Smooth muscle cell (in vitro differentiated cells): ENCODE results near the gene S1PR2. TPM values are rescaled to one million over a fixed set of nuclear protein-coding genes. Genes with fewer than 3 reads are reported as not detected.

Source experiments
- DNase-seq: peaks from one replicate; lab custom pipeline; 2025; ENCODE audit not compliant: unreplicated experiment; lab: John Stamatoyannopoulos, UW
- H2AFZ ChIP-seq: fragments of 200-600 bp; sonication (generic); 2 replicates; pipeline ENCODE4 v1.6.0; 2016; ENCODE audit warnings: antibody characterized with exemption, low read depth, mild to moderate bottlenecking
- H3F3A ChIP-seq: fragments of 200-600 bp; sonication (generic); 2 replicates; pipeline ENCODE4 v1.6.0; 2017; ENCODE audit warnings: antibody characterized with exemption, low read depth
- H3K27ac ChIP-seq: fragments of 200-600 bp; sonication (generic); 2 replicates; pipeline ENCODE4 v1.5.1; 2016; ENCODE audit warnings: low read depth, mild to moderate bottlenecking
- H3K27me3 ChIP-seq: fragments of 200-600 bp; sonication (generic); 2 replicates; pipeline ENCODE4 v1.6.1; 2016; ENCODE audit warnings: low read depth, mild to moderate bottlenecking
- H3K36me3 ChIP-seq: fragments of 200-600 bp; sonication (generic); 2 replicates; pipeline ENCODE4 v1.5.1; 2016; ENCODE audit warnings: low read depth
- H3K4me1 ChIP-seq: fragments of 200-600 bp; sonication (generic); 2 replicates; pipeline ENCODE4 v1.5.1; 2016; ENCODE audit warnings: low read depth
- H3K4me2 ChIP-seq: fragments of 200-600 bp; sonication (generic); 2 replicates; pipeline ENCODE4 v1.6.0; 2016; ENCODE audit warnings: mild to moderate bottlenecking
- H3K4me3 ChIP-seq: fragments of 200-600 bp; sonication (generic); 2 replicates; pipeline ENCODE4 v1.5.1; 2016; ENCODE audit warnings: mild to moderate bottlenecking
- H3K79me2 ChIP-seq: fragments of 200-600 bp; sonication (generic); 2 replicates; pipeline ENCODE4 v1.6.0; 2016; ENCODE audit warnings: low read depth, mild to moderate bottlenecking
- H3K9ac ChIP-seq: fragments of 200-600 bp; sonication (generic); 2 replicates; pipeline ENCODE4 v1.6.0; 2016; ENCODE audit warnings: low read depth
- H3K9me3 ChIP-seq: fragments of 200-600 bp; sonication (generic); replicated peaks from 2 replicates; pipeline ENCODE4 v1.5.1; 2016; ENCODE audit warnings: low read depth
- H4K20me1 ChIP-seq: fragments of 200-600 bp; sonication (generic); 2 replicates; pipeline ENCODE4 v1.6.0; 2016; ENCODE audit warnings: low read depth
- WGBS: methylation state at CpG from one replicate; pipeline ENCODE4 v1.1.7; 2016; ENCODE audit warnings: low lambda C conversion rate; 5-methylcytosine and 5-hydroxymethylcytosine counted together
- polyA plus RNA-seq: library from polyadenylated mRNA; unstranded; fragments of >200 nt; fragmentation: Nextera tagmentation; extraction: Ambion mirVana; gene quantifications from 2 replicates; pipeline ENCODE4 v1.2.1, GENCODE V29; 2016
- total RNA-seq: library from RNA; depleted of rRNA; stranded (reverse); fragments of >200 nt; gene quantifications from 2 replicates; pipeline ENCODE4 v1.2.3, GENCODE V29; 2014
- TF ChIP-seq, protein P1 (sequence below): fragments of 200-600 bp; sonication (generic); IDR thresholded peaks from 2 replicates; pipeline ENCODE4 v1.5.1; 2017; ENCODE audit warnings: borderline replicate concordance, mild to moderate bottlenecking, antibody characterized with exemption; ENCODE audit not compliant: insufficient read depth, poor library complexity, severe bottlenecking

The S1PR2 gene
- total and polyA plus RNA-seq, 2 experiments from 2014 or later = 6.5 to 9.8 TPM

DNA sequence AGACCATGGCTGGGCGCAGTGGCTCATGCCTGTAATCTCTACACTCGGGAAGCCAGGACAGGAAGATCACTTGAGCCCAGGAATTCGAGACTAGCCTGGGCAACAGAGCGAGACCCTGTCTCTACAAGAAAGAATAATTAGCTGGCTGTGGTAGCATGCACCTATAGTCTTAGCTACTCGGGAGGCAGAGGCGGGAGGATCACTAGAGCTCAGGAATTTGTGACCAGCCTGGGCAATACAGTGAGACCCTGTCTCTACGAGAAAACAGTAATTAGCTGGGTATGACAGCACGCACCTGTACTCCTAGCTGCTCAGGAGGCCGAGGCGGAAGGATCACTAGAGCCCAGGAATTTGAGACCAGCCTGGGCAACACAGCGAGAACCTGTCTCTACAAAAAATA, 43.8 kb downstream of the S1PR2 start:
- H3K4me2 ChIP-seq = no peak overlapping the region
- H3K9ac ChIP-seq = no peak overlapping the region
- no peaks in the 10 kb centered on the region for H3F3A ChIP-seq
- no peaks in the 10 kb centered on the region for H3K9me3 ChIP-seq
- WGBS = 93% methylated on average over 11 of the region's 11 CpGs
- no peak for DNase-seq
- no peak overlapping the region for H2AFZ ChIP-seq
- TF ChIP-seq, protein P1, sequence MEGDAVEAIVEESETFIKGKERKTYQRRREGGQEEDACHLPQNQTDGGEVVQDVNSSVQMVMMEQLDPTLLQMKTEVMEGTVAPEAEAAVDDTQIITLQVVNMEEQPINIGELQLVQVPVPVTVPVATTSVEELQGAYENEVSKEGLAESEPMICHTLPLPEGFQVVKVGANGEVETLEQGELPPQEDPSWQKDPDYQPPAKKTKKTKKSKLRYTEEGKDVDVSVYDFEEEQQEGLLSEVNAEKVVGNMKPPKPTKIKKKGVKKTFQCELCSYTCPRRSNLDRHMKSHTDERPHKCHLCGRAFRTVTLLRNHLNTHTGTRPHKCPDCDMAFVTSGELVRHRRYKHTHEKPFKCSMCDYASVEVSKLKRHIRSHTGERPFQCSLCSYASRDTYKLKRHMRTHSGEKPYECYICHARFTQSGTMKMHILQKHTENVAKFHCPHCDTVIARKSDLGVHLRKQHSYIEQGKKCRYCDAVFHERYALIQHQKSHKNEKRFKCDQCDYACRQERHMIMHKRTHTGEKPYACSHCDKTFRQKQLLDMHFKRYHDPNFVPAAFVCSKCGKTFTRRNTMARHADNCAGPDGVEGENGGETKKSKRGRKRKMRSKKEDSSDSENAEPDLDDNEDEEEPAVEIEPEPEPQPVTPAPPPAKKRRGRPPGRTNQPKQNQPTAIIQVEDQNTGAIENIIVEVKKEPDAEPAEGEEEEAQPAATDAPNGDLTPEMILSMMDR = no peak
- no peaks in the 10 kb centered on the region for H3K36me3 ChIP-seq
- H3K27ac ChIP-seq = no peak overlapping the region
- no peaks in the 10 kb centered on the region for H3K4me1 ChIP-seq
- no peaks in the 10 kb centered on the region for H3K27me3 ChIP-seq
- peaks cover 78% of the 10 kb centered on the region for H3K79me2 ChIP-seq
- peaks cover 84% of the 10 kb centered on the region for H4K20me1 ChIP-seq
- H3K4me3 ChIP-seq = no peak overlapping the region

DNA sequence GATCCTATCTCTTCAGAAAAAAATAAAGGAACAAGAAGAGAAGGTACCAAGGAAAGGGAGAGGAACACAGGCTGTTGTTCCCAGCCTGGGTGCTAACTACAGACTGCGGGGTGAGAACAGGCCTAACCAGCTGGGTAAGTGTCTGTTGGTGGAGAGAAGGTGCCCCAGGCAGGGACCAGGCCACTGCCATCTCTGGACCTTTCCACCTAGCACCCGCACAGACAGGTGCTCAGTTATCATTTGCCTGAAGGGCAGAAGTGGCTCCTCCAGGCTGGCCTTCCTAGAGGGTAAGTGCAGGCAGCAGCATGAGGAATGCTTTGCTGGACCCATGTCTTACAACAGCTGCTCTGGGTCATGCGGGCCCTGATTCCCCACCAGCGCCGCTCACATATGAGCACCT, 46.5 kb downstream of the S1PR2 start:
- H3K4me3 ChIP-seq = no peak overlapping the region
- H2AFZ ChIP-seq = no peak overlapping the region
- DNase-seq = no peak
- 83% methylated on average over 5 of the region's 5 CpGs for WGBS
- no peaks in the 10 kb centered on the region for H3K4me1 ChIP-seq
- peak overlapping the region; percentile 24 for H3K27ac ChIP-seq
- H3K27me3 ChIP-seq = no peaks in the 10 kb centered on the region
- no peaks in the 10 kb centered on the region for H3F3A ChIP-seq
- TF ChIP-seq, protein P1 = no peak
- no peaks in the 10 kb centered on the region for H3K9me3 ChIP-seq
- no peak overlapping the region for H3K4me2 ChIP-seq
- H3K79me2 ChIP-seq = peaks cover 63% of the 10 kb centered on the region
- peaks cover 77% of the 10 kb centered on the region for H4K20me1 ChIP-seq
- H3K9ac ChIP-seq = no peak overlapping the region
- peaks cover 6% of the 10 kb centered on the region for H3K36me3 ChIP-seq

DNA sequence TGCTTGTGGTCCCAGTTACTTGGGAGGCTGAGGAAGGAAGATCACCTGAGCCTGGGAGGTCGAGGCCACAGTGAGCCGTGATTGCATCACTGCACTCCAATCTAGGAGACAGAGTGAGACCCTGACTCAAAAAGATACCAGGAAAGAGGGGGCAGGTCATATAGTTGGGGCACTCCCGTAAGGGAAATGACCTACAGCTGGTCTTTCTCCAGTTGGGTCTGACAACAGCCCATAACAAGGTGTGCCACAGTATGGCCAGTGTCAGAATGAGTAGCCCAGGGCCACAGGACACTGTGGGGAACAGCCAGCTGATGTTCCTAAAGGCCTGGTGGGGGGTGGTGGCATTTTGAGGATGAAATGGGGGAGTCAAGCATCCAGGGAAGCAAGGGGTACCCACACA, 47.2 kb downstream of the S1PR2 start:
- H3K9me3 ChIP-seq = no peaks in the 10 kb centered on the region
- no peaks in the 10 kb centered on the region for H3K4me1 ChIP-seq
- H3K4me2 ChIP-seq = no peak overlapping the region
- no peak overlapping the region for H2AFZ ChIP-seq
- no peaks in the 10 kb centered on the region for H3F3A ChIP-seq
- peaks cover 56% of the 10 kb centered on the region for H3K79me2 ChIP-seq
- H3K27me3 ChIP-seq = no peaks in the 10 kb centered on the region
- no peak overlapping the region for H3K9ac ChIP-seq
- WGBS = 97% methylated on average over 3 of the region's 3 CpGs
- DNase-seq = no peak
- H4K20me1 ChIP-seq = peaks cover 73% of the 10 kb centered on the region
- peaks cover 6% of the 10 kb centered on the region for H3K36me3 ChIP-seq
- no peak overlapping the region for H3K27ac ChIP-seq
- TF ChIP-seq, protein P1 = no peak
- H3K4me3 ChIP-seq = no peak overlapping the region

DNA sequence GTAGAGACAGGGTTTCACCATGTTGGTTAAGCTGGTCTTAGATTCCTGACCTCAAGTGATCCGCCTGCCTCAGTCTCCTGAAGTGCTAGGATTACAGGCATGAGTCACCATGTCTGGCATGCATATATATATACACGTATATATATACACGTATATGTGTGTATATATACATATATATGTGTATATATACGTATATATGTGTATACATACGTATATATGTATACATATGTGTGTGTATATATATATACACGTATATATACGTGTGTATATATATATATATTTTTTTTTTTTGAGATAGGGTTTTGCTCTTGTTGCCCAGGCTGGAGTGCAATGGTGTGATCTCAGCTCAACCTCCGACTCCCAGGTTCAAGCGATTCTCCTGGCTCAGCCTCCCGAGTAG, 48.3 kb downstream of the S1PR2 start:
- Histone ChIP-seq H3K79me2 (peaks cover 45% of the 10 kb centered on the region), H3K9me3 (no peaks in the 10 kb centered on the region), H3K27me3 (no peaks in the 10 kb centered on the region), H4K20me1 (peaks cover 62% of the 10 kb centered on the region), H3K4me2 (no peak overlapping the region), H3K27ac (no peak overlapping the region), H3F3A (no peaks in the 10 kb centered on the region), H3K4me3 (no peak overlapping the region), H3K36me3 (peaks cover 6% of the 10 kb centered on the region), H2AFZ (no peak overlapping the region), H3K4me1 (no peaks in the 10 kb centered on the region), H3K9ac (no peak overlapping the region)
- TF ChIP-seq, protein P1 = no peak
- DNase-seq = no peak
- 83% methylated on average over 10 of the region's 10 CpGs for WGBS
